SK-N-MC (cell line): ENCODE results near the gene ATF6B.

Experiments
- EZH2 ChIP-seq: fragments of 200-600 bp; sonication (generic); IDR thresholded peaks from one replicate; pipeline ENCODE4 v1.6.1; 2017; ENCODE audit warnings: antibody characterized with exemption
- FOXP2 ChIP-seq: optimal IDR thresholded peaks from 2 replicates; pipeline ENCODE3; 2011; ENCODE audit warnings: mild to moderate bottlenecking, moderate library complexity; ENCODE audit not compliant: insufficient read depth; ENCODE audit errors: extremely low read length, control extremely low read depth
- POLR2AphosphoS5 ChIP-seq: IDR thresholded peaks from 2 replicates; pipeline ENCODE4 v1.6.1; 2012; ENCODE audit warnings: mild to moderate bottlenecking, low read depth, low read length, borderline replicate concordance

DNA sequence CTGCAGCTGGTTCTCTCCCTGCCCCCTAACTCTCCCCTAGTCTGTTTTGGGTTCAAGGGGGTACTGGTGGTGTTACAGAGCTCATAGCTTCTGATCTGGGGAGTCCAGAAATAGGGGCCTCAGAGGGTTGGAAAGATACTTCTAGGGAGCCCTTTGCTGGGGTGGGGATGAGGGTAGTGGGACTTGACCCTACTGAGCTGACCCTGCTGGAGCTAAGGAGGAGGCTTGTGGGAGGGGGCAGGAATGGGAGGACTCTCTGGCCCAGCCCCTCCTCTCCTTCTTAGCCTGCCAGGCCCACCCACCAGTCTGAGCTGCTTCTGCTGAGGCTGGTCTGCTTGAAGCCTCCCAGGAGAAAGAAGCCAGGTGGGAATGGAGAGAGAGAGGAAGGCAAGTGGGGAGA lies 36.2 kb upstream of the ATF6B start, which contains the start of gene EGFL8:
- TF ChIP-seq EZH2 (no peak), FOXP2 (no peak), POLR2AphosphoS5 (no peak)
